HG03565 (cell line): ENCODE measurements around the gene DNAH9.

Experiments used
- ATAC-seq: cut with Tn5 transposase; IDR thresholded peaks from one replicate; pipeline ENCODE4 v1.9.1; 2021; ENCODE audit warnings: mild to moderate bottlenecking, moderate library complexity; ENCODE audit not compliant: unreplicated experiment

The DNAH9 gene

DNA sequence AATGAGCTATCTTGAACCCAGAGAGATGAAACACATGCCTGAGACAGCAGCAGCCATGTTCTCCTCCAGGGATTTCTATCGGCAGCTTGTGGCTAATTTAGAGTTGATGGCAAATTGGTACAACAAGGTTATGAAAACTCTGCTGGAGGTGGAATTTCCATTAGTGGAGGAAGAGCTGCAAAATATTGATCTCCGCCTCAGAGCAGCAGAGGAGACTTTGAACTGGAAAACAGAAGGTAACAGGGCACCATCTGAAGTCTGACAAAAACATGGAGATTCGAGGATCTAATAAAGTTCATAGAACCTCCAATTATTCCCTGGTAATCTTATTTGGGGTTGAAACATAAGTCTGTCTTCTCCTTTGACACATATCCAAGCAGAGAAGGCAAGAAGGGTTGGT is 52.8 kb downstream of the DNAH9 start:
- ATAC-seq, result no peak

DNA sequence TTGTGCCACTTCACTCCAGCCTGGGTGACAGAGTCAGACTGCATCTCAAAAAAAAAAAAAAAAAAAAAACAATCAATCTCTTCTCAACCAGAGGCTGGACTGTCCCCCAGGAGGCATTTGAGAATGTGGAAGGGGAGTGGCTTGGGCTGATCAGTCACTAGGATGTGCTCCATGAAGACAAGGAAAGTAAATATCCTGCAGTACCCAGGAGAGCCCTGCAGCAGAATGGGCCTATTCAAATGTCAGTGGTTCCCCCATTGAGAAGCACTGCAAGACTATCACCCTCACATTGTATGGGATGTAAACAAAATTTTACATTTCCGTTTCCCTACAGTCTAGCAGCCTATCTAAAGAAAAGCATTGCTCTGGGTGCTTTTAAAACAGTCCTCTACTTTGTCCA is 70.3 kb downstream of the DNAH9 start:
- ATAC-seq, result no peak

- ATAC-seq, result no peak
These were observed 72.9 kb downstream of the DNAH9 start for GRCh38 chr17:11671126-11671525.

GRCh38 chr17:11682646-11683045 is 84.4 kb downstream of the DNAH9 start:
- ATAC-seq, result no peak

DNA sequence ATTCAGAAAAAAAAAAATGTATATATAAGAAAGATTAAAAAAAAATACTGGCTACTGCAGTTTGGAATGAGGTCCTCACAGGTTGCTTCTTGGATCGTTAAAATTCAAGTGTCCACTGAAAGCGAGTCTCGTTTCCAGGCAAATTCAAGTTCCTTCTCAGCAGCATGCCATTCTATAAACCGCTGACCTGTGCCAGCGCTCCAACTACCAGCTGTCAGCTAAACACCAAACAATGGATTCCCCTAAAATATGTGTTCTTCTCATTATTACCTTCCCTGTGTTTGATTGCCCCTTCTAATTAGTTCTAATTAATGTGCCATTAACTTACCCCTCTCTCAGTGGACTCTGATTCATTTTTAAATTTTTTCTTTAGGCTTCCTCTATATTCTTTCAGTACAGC is 92.4 kb downstream of the DNAH9 start:
- ATAC-seq, result no peak

- no peak for ATAC-seq
These were observed 94.4 kb downstream of the DNAH9 start for GRCh38 chr17:11692688-11693087.

GRCh38 chr17:11693284-11693683 is 95.0 kb downstream of the DNAH9 start:
- ATAC-seq, result no peak

DNA sequence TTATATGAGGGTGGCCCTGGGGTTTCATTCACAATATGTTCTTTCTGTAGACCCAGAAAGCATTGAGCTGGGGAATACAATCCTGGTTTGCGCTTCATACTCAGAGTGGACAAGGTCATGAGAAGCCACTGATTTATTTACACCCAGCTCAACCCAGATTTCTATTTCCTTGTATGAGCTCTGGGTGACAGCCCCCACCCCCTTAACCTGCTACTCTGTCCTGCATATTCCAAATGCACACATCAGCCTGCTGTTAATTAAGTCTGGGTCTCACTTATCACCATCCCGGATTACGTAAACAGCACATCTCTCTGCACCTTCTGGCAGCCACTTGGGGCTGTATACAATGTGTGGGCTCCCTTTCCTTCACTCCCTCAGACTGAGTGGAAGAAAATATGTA is 102.4 kb downstream of the DNAH9 start:
- no peak for ATAC-seq

DNA sequence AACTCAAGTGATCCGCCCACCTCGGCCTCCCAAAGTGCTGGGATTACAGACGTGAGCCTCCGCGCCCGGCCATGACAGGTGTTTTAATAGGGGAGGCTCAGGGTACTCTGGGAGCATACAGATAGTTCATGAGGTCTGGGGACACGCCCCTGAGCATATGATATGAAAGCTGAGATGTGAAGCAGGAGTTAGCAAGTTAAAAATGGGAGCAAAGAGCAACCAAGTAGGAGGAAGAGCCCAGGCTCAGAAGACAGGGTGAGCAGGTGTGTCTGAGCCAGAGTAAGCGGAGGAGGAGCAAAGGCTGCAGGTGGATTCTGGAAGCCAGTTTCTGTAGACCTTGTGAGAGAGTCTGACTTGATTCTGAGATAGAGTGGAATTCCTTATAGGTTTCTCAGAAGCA is 103.6 kb downstream of the DNAH9 start:
- ATAC-seq, result no peak

DNA sequence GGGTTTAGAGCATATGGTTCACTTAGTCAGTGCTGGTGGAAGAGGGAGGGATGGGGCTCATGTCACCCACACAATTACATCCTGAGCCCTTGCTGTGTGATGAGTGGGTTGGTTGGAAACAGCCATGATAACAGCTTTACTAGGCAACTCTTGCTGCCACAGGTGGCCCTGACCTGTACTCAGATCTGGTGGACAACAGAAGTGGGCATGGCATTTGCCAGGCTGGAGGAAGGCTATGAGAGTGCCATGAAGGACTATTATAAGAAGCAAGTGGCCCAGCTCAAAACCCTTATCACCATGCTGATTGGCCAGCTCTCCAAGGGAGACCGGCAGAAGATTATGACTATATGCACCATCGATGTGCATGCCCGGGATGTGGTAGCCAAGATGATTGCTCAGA is 105.8 kb downstream of the DNAH9 start:
- ATAC-seq, result no peak

GRCh38 chr17:11705111-11705510 is 106.8 kb downstream of the DNAH9 start:
- no peak for ATAC-seq

DNA sequence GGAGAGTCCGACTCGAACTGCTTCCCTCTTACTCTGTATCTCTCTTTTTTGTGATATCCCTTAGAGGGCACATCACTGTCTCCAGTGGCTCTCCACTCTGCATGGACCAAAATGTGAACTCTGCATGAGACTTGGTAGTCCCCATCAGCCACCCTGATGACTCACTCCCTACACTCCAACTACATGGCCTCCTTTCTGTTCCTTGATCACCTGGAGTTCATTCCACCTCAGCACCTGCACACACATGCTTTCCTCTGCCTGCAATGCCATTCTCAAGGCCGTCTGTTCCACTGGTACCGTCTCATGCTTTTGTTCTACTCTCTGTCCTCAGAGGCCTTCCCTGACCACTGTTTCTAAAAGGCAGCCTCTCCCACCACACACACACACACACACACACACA is 109.3 kb downstream of the DNAH9 start:
- ATAC-seq, result no peak

- no peak for ATAC-seq
These were observed 114.2 kb downstream of the DNAH9 start for GRCh38 chr17:11712456-11712855.

DNA sequence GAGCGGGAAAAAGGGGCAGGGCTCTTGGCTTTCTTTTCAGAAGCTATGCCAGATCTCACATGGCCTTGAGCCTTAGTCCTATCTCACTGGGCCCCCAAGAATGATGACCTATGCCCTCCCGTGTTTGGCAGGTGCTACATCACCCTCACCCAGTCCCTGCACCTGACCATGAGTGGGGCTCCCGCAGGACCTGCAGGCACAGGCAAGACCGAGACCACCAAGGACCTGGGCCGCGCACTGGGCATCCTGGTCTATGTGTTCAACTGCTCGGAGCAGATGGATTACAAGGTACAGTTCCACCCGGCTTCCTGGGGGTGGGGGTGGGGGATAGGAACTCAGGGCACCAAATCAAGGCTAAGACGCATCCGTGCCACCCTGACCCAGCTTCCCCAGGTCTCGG is 120.9 kb downstream of the DNAH9 start:
- ATAC-seq, result no peak

DNA sequence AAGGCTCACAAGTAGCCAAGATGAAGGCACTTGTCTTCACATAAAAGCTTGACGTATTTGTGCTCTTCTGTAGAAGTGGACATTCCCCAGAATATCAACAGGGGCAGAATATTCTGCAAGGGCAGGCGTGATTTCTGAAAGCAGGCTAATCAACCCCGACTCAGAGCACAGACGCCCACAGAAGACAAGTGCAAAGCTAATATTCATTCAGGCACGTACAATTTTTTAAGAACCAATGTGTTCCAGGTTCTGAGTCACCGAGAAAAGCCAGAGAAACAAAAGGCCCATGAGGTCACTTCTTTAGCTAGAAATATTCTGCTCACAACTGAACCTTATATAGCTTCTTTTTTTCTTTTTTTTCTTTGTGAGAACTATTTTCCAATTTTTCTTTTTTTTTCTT is 121.6 kb downstream of the DNAH9 start:
- no peak for ATAC-seq

GRCh38 chr17:11720816-11721215 is 122.5 kb downstream of the DNAH9 start:
- no peak for ATAC-seq

DNA sequence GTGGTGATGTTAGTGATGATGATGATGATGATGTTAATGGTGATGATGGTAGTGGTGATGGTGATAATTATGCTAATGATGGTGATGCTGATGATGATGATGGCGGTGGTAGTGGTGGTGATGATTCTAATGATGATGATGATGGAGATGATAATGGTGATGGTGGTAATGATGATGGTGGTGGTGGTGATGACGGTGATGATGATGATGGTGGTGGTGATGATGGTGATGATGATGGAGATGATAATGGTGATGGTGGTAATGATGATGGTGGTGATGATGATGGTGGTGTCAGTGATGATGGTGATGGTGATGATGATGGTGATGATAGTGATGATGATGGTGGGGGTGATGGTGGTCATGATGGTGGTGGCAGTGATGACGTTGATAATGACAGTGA is 132.5 kb downstream of the DNAH9 start:
- no peak for ATAC-seq

DNA sequence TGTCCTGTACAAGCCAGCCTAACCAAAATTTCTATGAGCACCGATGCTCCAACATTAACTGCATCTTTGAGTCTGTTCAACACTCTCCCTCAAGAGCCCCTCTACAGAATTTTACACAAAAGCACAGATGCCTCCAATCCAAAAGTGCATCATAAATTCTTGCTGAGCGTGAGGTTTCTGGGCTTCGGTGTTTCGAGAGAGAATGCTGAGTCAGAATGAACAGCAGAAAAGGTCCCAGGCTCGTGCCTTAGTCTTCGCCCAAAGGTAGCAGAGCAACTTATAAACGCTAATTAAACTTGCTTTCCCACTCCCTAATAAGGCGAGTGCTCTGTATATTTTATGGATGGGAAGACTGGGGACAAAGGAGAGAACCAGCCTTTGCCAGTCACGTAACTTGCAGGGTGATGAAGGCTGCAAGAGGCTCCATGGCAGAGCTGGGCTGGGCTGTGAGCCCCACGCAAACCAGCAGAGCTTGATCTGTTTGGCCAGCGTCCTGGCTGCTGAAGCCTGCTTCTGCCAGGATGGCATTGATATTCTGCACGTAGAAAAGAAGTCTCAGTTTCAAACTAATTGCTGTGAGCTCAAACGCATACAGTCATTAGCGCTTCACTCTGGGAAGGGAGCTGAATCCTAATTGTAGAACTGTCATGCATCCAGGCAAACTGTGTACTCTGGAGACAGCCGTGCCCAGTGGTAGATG is 138.5 kb downstream of the DNAH9 start:
- no peak for ATAC-seq

DNA sequence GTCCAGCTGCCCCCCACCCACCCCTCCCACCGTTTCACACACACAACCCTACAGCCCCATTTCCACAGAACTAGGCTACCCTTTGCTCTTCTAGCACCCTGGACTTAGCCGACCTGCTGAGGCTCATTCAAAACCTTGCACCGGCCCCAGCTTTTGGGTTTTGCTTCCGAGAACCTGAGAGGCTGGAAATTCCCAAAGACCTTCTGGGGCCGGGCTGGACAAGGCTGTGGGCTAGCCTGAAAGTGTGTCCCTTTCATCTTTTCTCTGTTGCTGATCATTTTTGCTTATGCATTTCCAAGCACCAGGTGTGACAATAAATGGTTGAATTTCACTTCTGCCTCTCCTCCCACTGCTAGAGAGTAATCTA is 139.0 kb downstream of the DNAH9 start:
- ATAC-seq, result no peak

DNA sequence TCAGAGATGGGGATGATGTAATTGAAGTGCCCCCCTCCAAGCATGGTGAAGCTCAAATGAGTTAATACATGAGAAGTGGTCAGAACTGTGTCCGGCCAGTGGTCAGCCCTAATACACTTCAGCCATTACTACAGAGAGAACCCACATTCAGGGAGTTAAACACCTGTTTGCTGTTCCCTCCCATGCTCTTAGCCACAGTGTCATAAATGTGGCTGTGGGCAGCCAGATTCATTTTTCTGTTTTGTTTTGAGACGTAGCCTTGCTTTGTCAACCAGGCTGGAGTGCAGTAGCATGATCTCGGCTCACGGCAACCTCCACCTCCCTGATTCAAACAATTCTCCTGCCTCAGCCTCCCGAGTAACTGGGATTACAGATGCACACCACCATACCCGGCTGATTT is 139.9 kb downstream of the DNAH9 start:
- no peak for ATAC-seq

DNA sequence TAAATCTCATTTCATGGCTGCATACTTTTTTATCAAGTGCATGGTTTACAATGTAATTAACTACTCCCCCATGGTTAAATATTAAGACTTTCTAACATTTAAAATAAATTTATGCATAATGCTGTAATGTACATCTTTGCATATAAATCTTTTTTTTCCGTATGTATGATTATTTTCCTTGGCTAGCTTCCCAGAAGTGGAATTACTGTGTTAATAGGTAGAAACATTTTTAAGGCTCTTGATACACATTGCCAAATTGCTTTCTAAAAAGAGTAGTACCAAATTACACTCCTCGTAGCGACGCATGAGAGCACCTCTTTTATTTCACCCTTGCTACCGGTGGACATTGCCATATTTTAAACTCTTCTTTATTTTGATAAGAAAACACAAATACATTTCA is 141.1 kb downstream of the DNAH9 start:
- no peak for ATAC-seq

DNA sequence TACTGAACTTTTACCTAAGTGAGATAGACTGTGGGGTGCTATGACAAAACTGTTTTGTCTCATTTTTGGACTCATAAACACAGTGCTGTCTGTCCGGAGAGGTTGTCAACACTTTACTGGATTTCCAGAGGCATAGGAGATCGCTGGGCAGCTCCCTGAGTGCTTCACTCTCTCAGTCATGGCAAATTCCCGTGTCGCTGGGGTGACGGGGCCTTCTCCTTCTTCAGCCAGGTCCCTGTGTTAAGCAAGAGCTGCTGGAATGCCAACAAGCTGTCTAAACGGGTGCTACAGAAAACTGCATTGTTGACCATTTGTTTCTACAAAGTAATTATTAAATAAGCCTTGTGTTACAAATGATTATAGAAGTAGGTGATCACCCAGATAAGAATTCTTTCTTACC is 141.6 kb downstream of the DNAH9 start:
- ATAC-seq, result no peak

DNA sequence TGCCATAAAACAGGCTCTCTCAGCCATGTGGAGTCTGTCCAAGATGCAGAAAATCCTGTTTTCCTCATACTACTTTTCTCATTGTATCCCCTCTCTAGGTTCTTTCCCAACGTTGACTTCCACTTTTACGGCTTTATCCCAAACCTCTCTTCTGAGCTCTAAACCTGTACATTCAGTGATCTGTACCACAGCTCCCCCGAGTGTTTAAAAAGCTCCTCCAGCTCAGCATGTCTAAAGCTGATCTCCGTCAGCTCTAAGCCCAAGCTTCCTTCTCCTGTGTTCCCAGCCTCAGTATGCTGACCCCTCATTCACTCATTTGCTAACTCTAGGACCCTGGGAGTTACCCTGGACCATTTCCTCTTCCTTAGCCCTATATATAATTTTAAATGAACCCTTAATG is 144.6 kb downstream of the DNAH9 start:
- ATAC-seq, result no peak

GRCh38 chr17:11744696-11745095 is 146.4 kb downstream of the DNAH9 start:
- no peak for ATAC-seq
